ENCODE measurements around the gene LTC4S.

DNA sequence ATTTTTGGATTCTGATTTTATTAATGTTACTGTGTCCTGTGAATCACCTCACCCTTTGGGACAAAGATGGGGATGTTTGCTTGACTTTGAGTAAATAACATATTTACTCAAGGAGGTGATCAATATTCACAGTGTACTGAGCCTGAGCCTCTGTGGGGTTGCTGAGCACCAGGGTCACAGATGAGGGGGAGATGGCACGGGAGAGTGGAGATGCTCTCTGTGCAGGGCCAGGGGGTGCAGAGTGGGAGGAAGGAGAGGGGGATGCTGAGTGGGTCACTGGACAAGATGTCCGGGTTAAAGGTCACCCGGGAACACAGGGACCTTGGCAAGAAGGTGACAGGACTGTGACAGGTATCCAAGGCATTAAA, 30.9 kb downstream of the LTC4S start:
- TF ChIP-seq RARB (CRISPR knock-in tag; IDR thresholded peaks at IDR 0.05) (no peak), ZFP3 (CRISPR knock-in tag; IDR thresholded peaks at IDR 0.05) (no peak), CREB5 (CRISPR knock-in tag; IDR thresholded peaks at IDR 0.05; ENCODE audit: low read depth) (no peak), TCF4 (CRISPR knock-in tag; IDR thresholded peaks at IDR 0.05; ENCODE audit: borderline replicate concordance) (no peak), ARNTL (CRISPR knock-in tag; IDR thresholded peaks at IDR 0.05; ENCODE audit: borderline replicate concordance, low read depth) (no peak), ZFP30 (CRISPR knock-in tag; IDR thresholded peaks at IDR 0.05) (no peak), ZNF565 (CRISPR knock-in tag; conservative IDR thresholded peaks at IDR 0.05; ENCODE audit: low read depth) (no peak), ZNF8 (CRISPR knock-in tag; IDR thresholded peaks at IDR 0.05) (no peak)
- TF ChIP-seq, protein P1, sequence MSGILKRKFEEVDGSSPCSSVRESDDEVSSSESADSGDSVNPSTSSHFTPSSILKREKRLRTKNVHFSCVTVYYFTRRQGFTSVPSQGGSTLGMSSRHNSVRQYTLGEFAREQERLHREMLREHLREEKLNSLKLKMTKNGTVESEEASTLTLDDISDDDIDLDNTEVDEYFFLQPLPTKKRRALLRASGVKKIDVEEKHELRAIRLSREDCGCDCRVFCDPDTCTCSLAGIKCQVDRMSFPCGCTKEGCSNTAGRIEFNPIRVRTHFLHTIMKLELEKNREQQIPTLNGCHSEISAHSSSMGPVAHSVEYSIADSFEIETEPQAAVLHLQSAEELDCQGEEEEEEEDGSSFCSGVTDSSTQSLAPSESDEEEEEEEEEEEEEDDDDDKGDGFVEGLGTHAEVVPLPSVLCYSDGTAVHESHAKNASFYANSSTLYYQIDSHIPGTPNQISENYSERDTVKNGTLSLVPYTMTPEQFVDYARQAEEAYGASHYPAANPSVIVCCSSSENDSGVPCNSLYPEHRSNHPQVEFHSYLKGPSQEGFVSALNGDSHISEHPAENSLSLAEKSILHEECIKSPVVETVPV (CRISPR knock-in tag; IDR thresholded peaks at IDR 0.05), result no peak
- TF ChIP-seq, protein P2, sequence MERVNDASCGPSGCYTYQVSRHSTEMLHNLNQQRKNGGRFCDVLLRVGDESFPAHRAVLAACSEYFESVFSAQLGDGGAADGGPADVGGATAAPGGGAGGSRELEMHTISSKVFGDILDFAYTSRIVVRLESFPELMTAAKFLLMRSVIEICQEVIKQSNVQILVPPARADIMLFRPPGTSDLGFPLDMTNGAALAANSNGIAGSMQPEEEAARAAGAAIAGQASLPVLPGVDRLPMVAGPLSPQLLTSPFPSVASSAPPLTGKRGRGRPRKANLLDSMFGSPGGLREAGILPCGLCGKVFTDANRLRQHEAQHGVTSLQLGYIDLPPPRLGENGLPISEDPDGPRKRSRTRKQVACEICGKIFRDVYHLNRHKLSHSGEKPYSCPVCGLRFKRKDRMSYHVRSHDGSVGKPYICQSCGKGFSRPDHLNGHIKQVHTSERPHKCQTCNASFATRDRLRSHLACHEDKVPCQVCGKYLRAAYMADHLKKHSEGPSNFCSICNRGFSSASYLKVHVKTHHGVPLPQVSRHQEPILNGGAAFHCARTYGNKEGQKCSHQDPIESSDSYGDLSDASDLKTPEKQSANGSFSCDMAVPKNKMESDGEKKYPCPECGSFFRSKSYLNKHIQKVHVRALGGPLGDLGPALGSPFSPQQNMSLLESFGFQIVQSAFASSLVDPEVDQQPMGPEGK (CRISPR knock-in tag; IDR thresholded peaks at IDR 0.05; ENCODE audit: borderline replicate concordance), result no peak

All from SK-N-SH treated with all-trans-retinoic acid at 6 μM for 48 hours (cell line).